ENCODE measurements around the gene SLC52A1.

SLC52A1 gene

DNA sequence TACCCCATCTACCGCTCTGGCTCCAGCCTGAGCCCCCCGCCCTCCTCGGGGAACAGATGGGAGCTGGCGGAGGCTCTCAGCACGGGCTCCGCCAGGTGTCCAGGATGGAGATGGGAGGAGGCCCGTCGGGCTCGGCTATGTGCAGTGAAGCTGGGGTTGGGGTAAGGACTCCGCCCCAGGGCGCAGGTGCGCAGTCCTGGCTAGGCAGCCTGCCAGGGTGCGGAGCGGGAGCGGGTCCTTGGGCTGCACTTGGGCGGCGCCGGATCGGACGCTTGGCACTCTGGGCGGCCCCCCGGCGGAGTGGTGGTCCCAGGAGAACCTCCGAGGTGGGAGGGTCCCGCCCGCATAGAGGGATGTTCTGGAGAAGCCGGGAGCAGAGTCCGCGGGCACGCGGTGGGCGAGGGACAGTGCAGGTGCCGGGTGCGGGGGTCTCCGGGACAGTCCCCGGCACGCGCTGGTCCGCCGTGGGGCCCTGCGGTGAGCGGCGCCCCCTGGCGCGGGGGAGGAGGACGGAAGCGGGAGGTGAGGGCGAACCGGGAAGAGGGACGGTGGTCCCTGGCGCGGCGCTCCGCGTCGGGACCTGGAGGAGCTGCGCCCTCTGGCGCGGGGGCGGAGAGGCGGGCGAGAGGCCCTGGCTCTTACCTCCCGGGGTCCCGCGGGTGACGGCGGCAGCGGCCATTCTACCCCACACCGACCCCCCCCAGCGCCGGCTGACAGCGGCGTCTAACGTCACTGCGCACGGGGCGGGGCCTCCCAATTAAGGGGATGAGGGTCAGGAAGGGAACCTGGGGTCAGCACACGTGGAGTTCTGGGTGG, 48.1 kb downstream of the SLC52A1 start, which contains the start of gene CAMTA2:
Gene CAMTA2 (minus strand): TSS at position 725 of the 816 bp plus-strand sequence. CDS start 1,453 bp downstream, outside the sequence.
- peak; percentile 88 for DNase-seq

- DNase-seq: no peak
Measured at GRCh38 chr17:4986403-4986802, 48.8 kb downstream of the SLC52A1 start.
